AG04450 (cell line): ENCODE results near the gene SYN1. TPM values are rescaled to one million over a fixed set of nuclear protein-coding genes. Genes with fewer than 3 reads are reported as not detected.

Experiments
- CTCF ChIA-PET: fragments of 300-600, 350-600 bp; formaldehyde crosslinking; extraction: SDS; loops from one replicate; lab custom pipeline; 2022; ENCODE audit warnings: antibody characterized with exemption, inconsistent platforms; lab: Charles Lee
- POLR2A ChIA-PET: fragments of 350-600 bp; formaldehyde crosslinking; extraction: SDS; loops from one replicate; lab custom pipeline; 2021; ENCODE audit warnings: antibody characterized with exemption, inconsistent platforms; lab: Yijun Ruan, JAX
- DNase-seq: peaks from one replicate; pipeline ENCODE4 v3.0.0-alpha.2; 2011; ENCODE audit warnings: low read depth, low spot score
- H3K27ac ChIP-seq: one replicate; pipeline ENCODE4 v1.5.1; 2012; ENCODE audit warnings: low read depth, low read length, control low read depth
- H3K27me3 ChIP-seq: one replicate; pipeline ENCODE4 v1.6.0; 2012; ENCODE audit warnings: low read length; ENCODE audit not compliant: control insufficient read depth, insufficient read depth
- H3K4me3 ChIP-seq: 2 replicates; pipeline ENCODE4 v1.5.1; 2011; ENCODE audit warnings: mild to moderate bottlenecking, low read depth, low read length, control low read depth
- H3K9me3 ChIP-seq: 2 replicates; pipeline ENCODE4 v1.5.1; 2012; ENCODE audit warnings: low read length; ENCODE audit not compliant: control insufficient read depth, insufficient read depth
- CTCF ChIP-seq: IDR thresholded peaks from 2 replicates; pipeline ENCODE4 v1.5.1; 2011; ENCODE audit warnings: low read depth, low read length, control low read depth, inconsistent platforms
- polyA plus RNA-seq: library from polyadenylated mRNA; depleted of rRNA; stranded (reverse); fragments of >200 nt; gene quantifications from 2 replicates; pipeline ENCODE4 v1.2.3, GENCODE V29; 2011

SYN1 gene
- polyA plus RNA-seq, 1 experiment = 0.37 TPM

- H3K9me3 ChIP-seq = no peaks in the 10 kb centered on the region
- ChIA-PET POLR2A (no interaction called here), CTCF (no interaction called here)
- H3K27ac ChIP-seq = no peak overlapping the region
- H3K4me3 ChIP-seq = no peak overlapping the region
- no peak for DNase-seq
- no peaks in the 10 kb centered on the region for H3K27me3 ChIP-seq
- no peak for TF ChIP-seq CTCF
Measured at GRCh38 chrX:47587091-47587891, 32.4 kb downstream of the SYN1 start.

- ChIA-PET POLR2A (no interaction called here), CTCF (no interaction called here)
- TF ChIP-seq CTCF = no peak
- H3K27ac ChIP-seq = peak overlapping the region; percentile 21
- H3K27me3 ChIP-seq = no peaks in the 10 kb centered on the region
- DNase-seq = no peak
- no peak overlapping the region for H3K4me3 ChIP-seq
- no peaks in the 10 kb centered on the region for H3K9me3 ChIP-seq
Measured at GRCh38 chrX:47586043-47586787, 33.4 kb downstream of the SYN1 start.

- TF ChIP-seq CTCF = no peak
- H3K4me3 ChIP-seq = peak overlapping the region; percentile 79
- no peak for DNase-seq
- H3K27me3 ChIP-seq = no peaks in the 10 kb centered on the region
- CTCF ChIA-PET = no interaction called here
- no peaks in the 10 kb centered on the region for H3K9me3 ChIP-seq
- no peak overlapping the region for H3K27ac ChIP-seq
- POLR2A ChIA-PET = interaction anchor here (0.6 kb wide), 1 partner anchor 250 kb away, joined by 3 read pairs; no protein-coding TSS in a partner anchor
Measured at GRCh38 chrX:47585273-47585672, 34.4 kb downstream of the SYN1 start.

DNA sequence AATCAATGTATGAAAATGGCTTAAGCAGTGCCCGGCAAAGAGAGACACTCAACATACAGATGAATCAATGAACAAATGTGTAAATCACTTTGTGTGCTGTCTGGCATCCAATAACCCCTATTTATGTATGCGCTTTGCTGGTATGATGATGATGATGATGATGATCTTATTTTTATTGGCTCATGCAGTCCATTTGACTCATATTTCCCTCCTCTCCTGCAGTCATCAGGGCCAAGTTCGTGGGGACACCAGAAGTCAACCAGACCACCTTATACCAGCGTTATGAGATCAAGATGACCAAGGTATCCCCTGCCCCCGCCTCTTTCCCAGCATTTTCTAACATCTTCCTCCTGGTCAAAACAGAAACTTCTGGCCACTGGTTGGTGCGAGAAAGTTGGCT lies 34.9 kb downstream of the SYN1 start:
- TF ChIP-seq CTCF = no peak
- Histone ChIP-seq H3K27me3 (no peaks in the 10 kb centered on the region), H3K9me3 (no peaks in the 10 kb centered on the region), H3K27ac (no peak overlapping the region), H3K4me3 (peak overlapping the region; percentile 79)
- DNase-seq = no peak
- ChIA-PET POLR2A (no interaction called here), CTCF (no interaction called here)
